ENCODE data around the gene TOMM40.

Gene TOMM40

GRCh38 chr19:44931541-44931940, 40.5 kb downstream of the TOMM40 start:
- DNase-seq = no peak

GRCh38 chr19:44939668-44940067, 48.6 kb downstream of the TOMM40 start:
- no peak for DNase-seq

GRCh38 chr19:44942067-44942571, 51.1 kb downstream of the TOMM40 start, which contains the start of gene APOC4:
Gene APOC4 (plus strand): TSS chr19:44942237. CDS start chr19:44942278, 41 bp downstream.
- no peak for DNase-seq

- no peak for DNase-seq
These were observed 52.8 kb downstream of the TOMM40 start for GRCh38 chr19:44943801-44944249.

GRCh38 chr19:44947041-44947581, 56.1 kb downstream of the TOMM40 start:
- DNase-seq = no peak

- DNase-seq = no peak
These were observed 57.2 kb downstream of the TOMM40 start for GRCh38 chr19:44948237-44948636.

- no peak for DNase-seq
These were observed 57.8 kb downstream of the TOMM40 start for GRCh38 chr19:44948763-44949374.

- no peak for DNase-seq
These were observed 58.5 kb downstream of the TOMM40 start for GRCh38 chr19:44949550-44949949.

- peak; percentile 63 for DNase-seq
These were observed 60.4 kb downstream of the TOMM40 start for GRCh38 chr19:44951179-44952159.

Data from NCI-H2029 (cell line).